ENCODE measurements around the gene SLC6A1.

GRCh38 chr3:11001020-11001657 lies 8.6 kb downstream of the SLC6A1 start:
- TF ChIP-seq TAF1 (IDR thresholded peaks at IDR 0.05; ENCODE audit: low read depth, low read length) (no peak), POLR2A (IDR thresholded peaks at IDR 0.05; ENCODE audit: low read depth, low read length) (no peak), PAX5 (IDR thresholded peaks at IDR 0.05; ENCODE audit: insufficient read depth, low read length, severe bottlenecking) (no peak)
